ENCODE results near the gene C12orf60. TPM values are rescaled to one million over a fixed set of nuclear protein-coding genes. Genes with fewer than 3 reads are reported as not detected.

Gene C12orf60
- total RNA-seq, 1 donor from 2014 or later = 0.17 TPM

DNA sequence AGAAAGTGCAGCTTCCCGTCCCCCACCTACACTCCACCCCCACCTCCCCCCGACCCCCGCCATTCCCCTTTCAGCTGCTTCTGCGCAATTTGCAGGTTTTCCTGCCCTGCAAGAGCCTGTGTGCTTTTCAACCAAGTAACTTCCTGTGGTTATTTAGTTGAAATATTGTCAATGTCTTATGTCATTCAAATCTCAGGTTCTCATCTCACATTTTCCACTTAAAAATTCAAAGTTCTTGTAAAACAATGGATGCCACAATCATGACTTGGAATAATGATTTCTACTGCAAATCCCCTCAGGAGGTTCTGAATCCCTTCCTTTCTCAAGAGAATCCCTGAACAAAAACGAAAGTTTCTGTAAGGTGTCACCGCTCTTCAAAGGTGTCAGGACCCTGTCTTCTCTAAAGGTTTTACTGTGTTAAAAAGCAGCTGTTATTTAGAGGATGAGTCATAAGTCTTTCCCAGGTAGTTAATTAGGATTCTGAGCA, 31.8 kb upstream of the C12orf60 start:
- Histone ChIP-seq H3K4me3 (peak overlapping the region; percentile 97), H3K27me3 (no peaks in the 10 kb centered on the region), H3K4me1 (peaks cover 23% of the 10 kb centered on the region), H3K27ac (peak overlapping the region; percentile 99), H3K9me3 (no peaks in the 10 kb centered on the region), H3K36me3 (no peaks in the 10 kb centered on the region)
- DNase-seq (no peak), ATAC-seq (no peak)
- TF ChIP-seq, protein P1, sequence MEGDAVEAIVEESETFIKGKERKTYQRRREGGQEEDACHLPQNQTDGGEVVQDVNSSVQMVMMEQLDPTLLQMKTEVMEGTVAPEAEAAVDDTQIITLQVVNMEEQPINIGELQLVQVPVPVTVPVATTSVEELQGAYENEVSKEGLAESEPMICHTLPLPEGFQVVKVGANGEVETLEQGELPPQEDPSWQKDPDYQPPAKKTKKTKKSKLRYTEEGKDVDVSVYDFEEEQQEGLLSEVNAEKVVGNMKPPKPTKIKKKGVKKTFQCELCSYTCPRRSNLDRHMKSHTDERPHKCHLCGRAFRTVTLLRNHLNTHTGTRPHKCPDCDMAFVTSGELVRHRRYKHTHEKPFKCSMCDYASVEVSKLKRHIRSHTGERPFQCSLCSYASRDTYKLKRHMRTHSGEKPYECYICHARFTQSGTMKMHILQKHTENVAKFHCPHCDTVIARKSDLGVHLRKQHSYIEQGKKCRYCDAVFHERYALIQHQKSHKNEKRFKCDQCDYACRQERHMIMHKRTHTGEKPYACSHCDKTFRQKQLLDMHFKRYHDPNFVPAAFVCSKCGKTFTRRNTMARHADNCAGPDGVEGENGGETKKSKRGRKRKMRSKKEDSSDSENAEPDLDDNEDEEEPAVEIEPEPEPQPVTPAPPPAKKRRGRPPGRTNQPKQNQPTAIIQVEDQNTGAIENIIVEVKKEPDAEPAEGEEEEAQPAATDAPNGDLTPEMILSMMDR (IDR thresholded peaks at IDR 0.05) = no peak
- intact Hi-C loops (cut with DNase I) = no loop called here

- Histone ChIP-seq H3K36me3 (no peaks in the 10 kb centered on the region), H3K4me1 (peaks cover 24% of the 10 kb centered on the region), H3K9me3 (no peaks in the 10 kb centered on the region), H3K27ac (no peak overlapping the region), H3K4me3 (no peak overlapping the region), H3K27me3 (no peaks in the 10 kb centered on the region)
- ATAC-seq (no peak), DNase-seq (no peak)
- TF ChIP-seq, protein P1 (IDR thresholded peaks at IDR 0.05) = no peak
- intact Hi-C loops (cut with DNase I) = no loop called here
These were observed 30.5 kb upstream of the C12orf60 start for GRCh38 chr12:14772946-14773345.

- TF ChIP-seq, protein P1 (IDR thresholded peaks at IDR 0.05) = no peak
- H3K36me3 ChIP-seq = no peaks in the 10 kb centered on the region
- H3K4me3 ChIP-seq = peak overlapping the region; percentile 78
- ATAC-seq = no peak
- no peaks in the 10 kb centered on the region for H3K27me3 ChIP-seq
- no peak for DNase-seq
- peak overlapping the region; percentile 97 for H3K27ac ChIP-seq
- no peaks in the 10 kb centered on the region for H3K9me3 ChIP-seq
- intact Hi-C loops (cut with DNase I) = no loop called here
- peaks cover 19% of the 10 kb centered on the region for H3K4me1 ChIP-seq
These were observed 29.8 kb upstream of the C12orf60 start for GRCh38 chr12:14773685-14774073.

- peak overlapping the region; percentile 78 for H3K4me3 ChIP-seq
- H3K36me3 ChIP-seq = no peaks in the 10 kb centered on the region
- TF ChIP-seq, protein P1 (IDR thresholded peaks at IDR 0.05) = no peak
- intact Hi-C loops (cut with DNase I) = no loop called here
- peaks cover 19% of the 10 kb centered on the region for H3K4me1 ChIP-seq
- H3K27me3 ChIP-seq = no peaks in the 10 kb centered on the region
- H3K9me3 ChIP-seq = no peaks in the 10 kb centered on the region
- DNase-seq (peak; percentile 97), ATAC-seq (peak; percentile 87)
- peak overlapping the region; percentile 97 for H3K27ac ChIP-seq
These were observed 29.2 kb upstream of the C12orf60 start for GRCh38 chr12:14774074-14774905.

DNA sequence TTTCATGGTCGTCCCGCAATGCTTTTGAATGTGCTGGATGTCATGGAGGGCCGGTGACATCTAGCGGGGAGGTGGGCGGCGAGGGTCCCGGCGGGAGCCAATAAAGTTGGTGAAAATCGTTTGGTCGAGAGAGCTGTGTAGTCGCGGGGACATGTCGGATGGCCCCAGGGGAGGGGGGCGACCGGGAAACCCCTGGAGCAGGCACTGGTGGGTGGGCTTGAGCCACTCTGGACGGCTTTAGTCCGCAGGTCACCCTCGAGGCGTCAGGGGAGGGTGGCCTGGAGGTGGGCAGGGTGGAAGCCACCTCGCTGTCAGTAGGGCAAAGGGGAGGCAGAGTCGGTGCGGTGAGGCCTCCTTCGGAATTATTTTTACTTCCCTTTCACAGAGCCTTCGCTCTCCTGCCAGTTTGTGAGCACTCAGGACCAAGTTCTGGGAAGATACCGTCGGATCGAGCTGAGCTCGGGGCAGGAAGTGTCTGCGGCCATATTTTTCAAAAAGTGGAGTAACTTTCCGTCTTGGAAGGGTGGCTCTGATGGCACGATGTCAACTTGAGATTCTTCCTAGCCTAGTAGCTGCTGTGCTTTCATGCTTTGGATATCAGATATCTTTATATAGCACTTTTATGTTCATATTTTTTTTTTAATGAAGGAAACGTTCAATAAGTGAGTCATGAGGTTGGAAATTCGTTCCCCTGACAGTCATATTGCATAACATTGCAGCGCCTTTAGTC, 28.4 kb upstream of the C12orf60 start:
- Histone ChIP-seq H3K27ac (peak overlapping the region; percentile 97), H3K9me3 (no peaks in the 10 kb centered on the region), H3K27me3 (no peaks in the 10 kb centered on the region), H3K4me3 (peak overlapping the region; percentile 78), H3K36me3 (no peaks in the 10 kb centered on the region), H3K4me1 (peaks cover 19% of the 10 kb centered on the region)
- peak; percentile 44 for ATAC-seq
- peak; percentile 81 for DNase-seq
- TF ChIP-seq, protein P1 (IDR thresholded peaks at IDR 0.05) = no peak
- intact Hi-C loops (cut with DNase I) = no loop called here

Data from upper lobe of right lung (tissue), 1 donor.